Stimulated activated CD4-positive, alpha-beta T cell treated with anti-CD3 and anti-CD28 coated beads, Interleukin-12 subunit alpha, Interleukin-12 subunit beta, amount 100 ng/mL, for 48 hours (primary cell): Measurements from ENCODE around the gene PITPNM3.

Source experiments
- DNase-seq, 3 donors: peaks; one replicate each; pipeline ENCODE4 v3.0.0-alpha.2; 2020; ENCODE audit warnings: low read depth in 2 of 3, low spot score in 1 of 3

PITPNM3 gene

DNA sequence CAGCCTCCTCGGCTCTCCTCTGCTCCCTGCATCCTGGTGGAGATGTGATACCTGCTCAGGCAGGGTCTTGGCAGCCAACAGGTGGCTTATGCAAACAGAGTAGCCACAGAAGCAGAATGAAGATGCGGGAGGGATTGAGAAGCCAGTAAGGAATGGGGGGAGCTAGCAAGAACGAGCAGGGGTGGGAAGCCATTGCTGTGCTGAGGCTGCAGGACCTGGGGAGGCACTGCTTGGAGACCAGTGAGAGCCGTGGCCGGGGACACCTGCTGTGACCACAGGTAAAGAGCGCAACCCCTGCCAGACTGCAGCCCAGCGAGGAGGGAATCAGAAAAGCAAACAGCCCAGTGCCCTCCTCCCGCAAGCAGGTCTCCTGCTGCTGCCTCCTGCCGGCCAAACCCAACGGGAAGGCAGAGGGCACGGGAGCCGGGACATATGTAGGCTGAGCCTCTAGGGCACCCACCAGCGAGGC is 136.1 kb downstream of the PITPNM3 start:
- peak in 1 of 3 donors; percentile 19 for DNase-seq

DNA sequence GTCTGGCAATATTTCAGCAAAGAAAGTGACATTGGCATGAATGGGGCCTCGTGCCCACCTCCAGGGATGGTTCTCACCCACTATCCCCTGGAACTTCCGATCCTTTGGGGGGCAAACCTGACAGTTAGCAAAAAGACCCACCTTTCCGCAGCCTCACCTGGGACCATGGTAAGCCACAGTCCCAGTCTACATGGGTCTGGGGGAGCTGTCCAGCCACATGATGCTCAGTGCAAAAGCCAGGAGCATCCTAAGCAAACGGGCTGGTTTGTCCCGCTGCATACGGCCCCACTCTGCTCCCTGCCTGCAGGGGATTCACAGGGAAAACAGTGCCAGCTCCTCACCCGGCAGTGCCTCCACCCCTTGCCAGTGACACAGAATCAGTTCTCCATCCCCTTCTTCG is 140.7 kb downstream of the PITPNM3 start:
- DNase-seq, result no peak

DNA sequence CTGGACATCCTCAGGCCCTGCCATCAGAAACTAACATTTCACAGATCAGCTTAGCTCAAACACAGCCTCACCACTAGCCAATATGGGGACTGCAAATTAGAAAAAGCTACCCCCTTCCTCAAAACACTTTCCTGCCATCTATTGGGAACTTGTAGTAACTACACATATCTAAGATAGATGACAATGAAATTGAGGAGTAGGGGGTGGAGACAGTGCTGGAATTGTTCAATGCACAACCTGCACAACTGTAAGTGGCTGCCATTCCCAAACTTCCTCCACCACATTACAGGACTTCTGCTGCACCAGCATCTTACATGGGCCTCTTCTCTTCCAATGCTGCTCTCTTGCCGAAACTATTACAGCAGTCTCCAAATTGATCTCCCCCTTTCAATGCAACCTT is 143.3 kb downstream of the PITPNM3 start:
- DNase-seq, result no peak

DNA sequence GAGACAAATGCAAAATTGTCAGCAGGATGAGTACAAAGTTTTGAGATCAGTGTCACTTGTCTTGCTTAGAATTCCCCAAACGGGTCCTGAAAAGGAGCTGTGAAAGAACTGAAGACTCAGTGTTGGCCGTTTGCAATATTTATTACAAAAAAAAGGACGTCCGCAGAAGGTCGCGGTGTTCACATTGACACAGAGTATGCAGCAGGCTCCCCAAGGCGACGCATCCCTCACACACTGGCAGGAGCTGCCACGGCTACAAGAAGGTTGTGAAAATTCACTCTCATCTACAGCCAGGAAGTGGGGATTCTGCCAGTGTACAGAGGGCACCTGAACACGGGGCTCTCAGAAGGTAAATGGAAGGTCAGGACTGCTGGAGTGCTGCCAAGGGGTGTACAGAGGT is 147.6 kb downstream of the PITPNM3 start:
- no peak for DNase-seq

DNA sequence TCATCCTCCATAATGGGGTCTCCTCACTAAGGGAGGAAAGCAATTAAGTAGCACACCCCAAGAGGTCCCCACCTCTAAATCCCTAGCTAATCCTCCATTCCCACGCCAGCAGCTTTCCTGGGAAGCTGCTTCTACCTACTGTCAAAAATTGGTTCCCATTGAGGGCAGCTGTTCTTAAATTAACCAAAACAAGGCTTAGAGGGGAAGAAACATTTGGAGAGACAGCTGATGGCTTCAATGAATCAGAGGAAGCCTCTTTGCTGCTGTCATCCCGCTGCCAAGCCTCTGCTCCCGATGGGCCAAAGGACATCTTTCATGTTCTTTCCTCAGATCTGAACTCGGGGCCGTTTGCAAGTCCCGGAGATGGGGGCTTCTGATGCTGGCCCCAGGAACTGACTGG is 148.1 kb downstream of the PITPNM3 start:
- DNase-seq, result no peak

DNA sequence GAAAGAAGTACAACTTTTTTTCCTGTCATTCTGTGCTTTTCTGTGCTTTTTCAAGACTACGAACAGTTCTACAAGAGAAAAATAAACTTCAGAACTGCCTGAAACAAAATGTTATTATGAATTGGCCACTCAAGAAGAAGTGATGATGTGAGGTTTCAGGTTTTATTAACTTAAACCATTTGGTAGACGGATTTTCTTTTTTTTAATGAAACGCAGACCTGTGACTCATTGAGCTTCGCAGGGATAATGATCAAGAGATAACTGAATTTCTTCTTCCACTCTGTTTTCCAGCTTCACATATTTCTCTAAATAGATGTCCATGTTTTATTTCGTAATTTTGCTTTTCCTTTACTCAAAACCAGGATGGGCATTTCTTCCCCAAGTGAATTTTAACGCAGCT is 154.1 kb downstream of the PITPNM3 start:
- no peak for DNase-seq
